ENCODE measurements around the gene LRTM2.

The LRTM2 gene

DNA sequence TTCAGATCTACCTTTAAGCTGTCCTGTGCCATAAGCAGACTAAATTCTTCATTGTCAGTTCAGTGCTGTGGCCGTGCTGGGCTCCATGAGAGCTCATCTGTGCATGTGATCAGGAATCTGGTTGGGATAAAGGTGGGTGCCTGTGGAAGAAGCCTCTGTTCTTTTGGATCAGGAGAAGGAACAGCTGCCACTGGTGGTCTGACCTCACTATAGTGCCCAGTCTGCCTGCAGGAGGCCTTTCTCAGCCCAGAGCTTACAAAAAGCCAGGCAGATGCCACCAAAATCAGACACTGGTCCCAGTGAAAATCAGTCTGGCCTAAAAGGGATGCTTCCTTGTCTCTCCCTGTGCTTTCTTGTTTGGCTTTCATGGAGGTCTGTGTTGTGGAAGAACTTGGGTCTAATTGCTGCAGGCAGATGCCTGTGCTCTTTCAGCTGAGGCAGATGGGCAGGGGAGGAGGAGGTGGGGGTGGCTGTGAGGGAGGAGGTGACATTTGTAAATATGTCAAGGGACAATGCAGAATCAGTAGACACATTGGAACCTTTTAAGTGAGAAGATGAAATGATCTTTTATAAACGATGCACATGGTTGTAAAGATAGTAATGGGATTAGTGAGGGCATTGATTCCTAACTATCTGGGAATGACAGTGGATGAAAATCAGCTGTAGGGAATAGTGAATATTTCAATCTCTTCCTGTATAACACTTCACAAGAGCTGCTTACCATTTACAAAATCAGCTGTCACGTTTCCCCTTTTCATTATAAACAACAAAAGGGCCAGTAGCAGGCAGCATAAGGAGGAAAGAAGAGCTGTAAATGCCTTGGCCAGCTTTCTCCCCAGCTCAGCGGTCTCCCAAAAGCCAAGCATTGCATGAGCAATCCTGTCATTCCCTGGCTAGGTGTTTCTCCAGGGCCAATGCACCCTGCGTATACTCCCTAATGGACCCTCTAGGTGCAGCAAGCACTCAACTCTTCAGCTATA lies 53.5 kb downstream of the LRTM2 start:
- peaks cover 74% of the 10 kb centered on the region for H3K4me1 Mint-ChIP-seq
- no peak overlapping the region for H3K4me3 Mint-ChIP-seq
- no peak overlapping the region for H3K27ac Mint-ChIP-seq
- DNase-seq = no peak
- no peak for TF ChIP-seq CTCF (IDR thresholded peaks at IDR 0.05)
- no peaks in the 10 kb centered on the region for H3K36me3 Mint-ChIP-seq (ENCODE audit: low read depth)
- H3K27me3 Mint-ChIP-seq (ENCODE audit: low read depth, poor library complexity) = peaks cover 43% of the 10 kb centered on the region
- peaks cover 8% of the 10 kb centered on the region for H3K9me3 Mint-ChIP-seq

GRCh38 chr12:1875608-1876007 lies 55.2 kb downstream of the LRTM2 start:
- H3K9me3 Mint-ChIP-seq = no peaks in the 10 kb centered on the region
- peaks cover 70% of the 10 kb centered on the region for H3K4me1 Mint-ChIP-seq
- DNase-seq = no peak
- H3K27ac Mint-ChIP-seq = no peak overlapping the region
- peaks cover 34% of the 10 kb centered on the region for H3K27me3 Mint-ChIP-seq (ENCODE audit: low read depth, poor library complexity)
- H3K4me3 Mint-ChIP-seq = no peak overlapping the region
- no peaks in the 10 kb centered on the region for H3K36me3 Mint-ChIP-seq (ENCODE audit: low read depth)
- TF ChIP-seq CTCF (IDR thresholded peaks at IDR 0.05) = no peak

DNA sequence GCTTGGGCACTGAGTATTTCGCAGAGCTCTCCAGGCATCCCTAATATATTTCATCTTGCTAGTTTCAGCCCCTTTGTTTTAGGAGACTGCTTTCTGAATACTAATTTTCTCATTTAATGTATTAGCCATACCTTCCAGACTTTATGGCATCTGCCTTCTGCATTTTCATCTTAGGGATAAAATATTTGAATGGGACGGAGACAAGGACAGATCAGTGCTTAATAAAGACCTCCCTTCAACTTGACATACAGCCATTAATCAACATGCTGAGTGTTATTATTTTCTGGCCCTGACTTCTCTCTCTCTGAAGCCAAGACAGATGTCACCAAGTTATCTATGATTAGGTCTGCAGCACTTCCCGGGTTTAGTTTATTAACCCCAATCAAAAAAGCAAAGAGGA lies 55.7 kb downstream of the LRTM2 start:
- no peak for DNase-seq
- no peak overlapping the region for H3K27ac Mint-ChIP-seq
- no peak for TF ChIP-seq CTCF (IDR thresholded peaks at IDR 0.05)
- H3K4me1 Mint-ChIP-seq = peaks cover 65% of the 10 kb centered on the region
- H3K4me3 Mint-ChIP-seq = no peak overlapping the region
- H3K27me3 Mint-ChIP-seq (ENCODE audit: low read depth, poor library complexity) = peaks cover 32% of the 10 kb centered on the region
- no peaks in the 10 kb centered on the region for H3K9me3 Mint-ChIP-seq
- no peaks in the 10 kb centered on the region for H3K36me3 Mint-ChIP-seq (ENCODE audit: low read depth)

DNA sequence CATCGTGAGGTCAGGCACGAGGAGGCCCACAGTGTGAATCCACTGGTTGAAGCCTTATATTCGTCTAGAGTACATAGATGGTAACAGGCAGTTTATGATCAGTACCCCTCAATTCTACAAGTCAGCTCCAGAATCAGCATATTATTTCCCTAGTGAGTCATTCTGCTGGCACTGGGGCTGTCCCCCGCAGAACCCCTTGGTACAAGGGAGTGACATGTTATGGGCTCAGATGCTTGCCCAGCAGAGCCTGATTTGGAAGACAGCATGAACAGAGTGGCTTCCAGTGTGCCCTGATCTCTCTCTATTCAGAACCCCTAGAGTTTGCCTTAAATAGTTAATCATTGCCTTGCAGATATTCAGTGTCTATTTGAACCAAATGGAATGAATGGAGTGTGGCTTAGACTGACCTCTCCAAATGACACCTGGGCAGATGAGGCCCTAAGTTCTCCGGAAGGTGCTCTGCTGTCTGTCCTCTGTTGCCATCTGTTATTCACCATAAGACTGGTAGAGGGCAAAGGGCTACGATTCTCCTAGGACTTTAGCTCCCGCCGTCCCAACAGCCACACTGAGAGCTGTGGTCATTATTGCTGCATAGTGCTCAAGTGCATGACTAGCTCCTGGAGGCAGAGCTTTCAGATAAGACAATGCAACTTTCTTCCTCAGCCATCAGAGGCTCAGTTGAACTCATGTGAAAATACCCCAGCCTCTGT lies 57.0 kb downstream of the LRTM2 start:
- Mint-ChIP-seq H3K4me1 (peaks cover 54% of the 10 kb centered on the region), H3K27ac (no peak overlapping the region), H3K36me3 (ENCODE audit: low read depth) (no peaks in the 10 kb centered on the region), H3K9me3 (no peaks in the 10 kb centered on the region), H3K27me3 (ENCODE audit: low read depth, poor library complexity) (peaks cover 27% of the 10 kb centered on the region), H3K4me3 (no peak overlapping the region)
- DNase-seq = no peak
- no peak for TF ChIP-seq CTCF (IDR thresholded peaks at IDR 0.05)

GRCh38 chr12:1878214-1878613 lies 57.8 kb downstream of the LRTM2 start:
- TF ChIP-seq CTCF (IDR thresholded peaks at IDR 0.05) = no peak
- Mint-ChIP-seq H3K4me1 (peaks cover 47% of the 10 kb centered on the region), H3K27ac (peak overlapping the region; percentile 84), H3K27me3 (ENCODE audit: low read depth, poor library complexity) (peaks cover 31% of the 10 kb centered on the region), H3K36me3 (ENCODE audit: low read depth) (no peaks in the 10 kb centered on the region), H3K4me3 (no peak overlapping the region), H3K9me3 (no peaks in the 10 kb centered on the region)
- no peak for DNase-seq
